ENCODE data around the gene GPR39.

The GPR39 gene

DNA sequence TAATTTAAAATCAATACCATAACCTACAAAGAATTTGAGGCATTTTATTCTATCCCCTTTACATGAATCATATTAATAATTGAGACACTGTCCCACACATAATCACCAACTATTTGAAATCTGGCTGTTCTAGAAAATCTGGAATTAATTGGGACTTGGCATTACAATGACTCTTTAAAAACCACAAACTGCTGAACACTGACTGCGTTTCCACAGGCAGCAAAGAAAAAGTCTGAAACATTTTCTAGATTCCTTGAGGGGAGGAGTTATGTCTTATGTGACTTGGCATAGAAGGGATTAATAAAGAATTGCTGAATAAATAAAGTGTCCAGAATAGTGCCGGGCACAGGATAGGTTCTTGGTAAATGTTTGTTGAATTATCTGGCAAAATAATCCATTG lies 61.4 kb downstream of the GPR39 start:
- no peaks in the 10 kb centered on the region for H3K27me3 ChIP-seq (ENCODE audit: control insufficient read depth, low read length)
- H3K9me2 ChIP-seq (replicated peaks; ENCODE audit: control insufficient read depth, low read length): no peaks in the 10 kb centered on the region
- no peaks in the 10 kb centered on the region for H3K9me3 ChIP-seq (ENCODE audit: control insufficient read depth, insufficient read depth, low read length)
- H3K79me2 ChIP-seq (ENCODE audit: control insufficient read depth, low read length): no peaks in the 10 kb centered on the region
- H3K4me3 ChIP-seq (ENCODE audit: low read length): no peak overlapping the region
- no peak overlapping the region for H3K27ac ChIP-seq (ENCODE audit: low read depth, low read length)
- no peaks in the 10 kb centered on the region for H3K4me1 ChIP-seq (ENCODE audit: control insufficient read depth, low read length)
- no peaks in the 10 kb centered on the region for H3F3A ChIP-seq (ENCODE audit: control insufficient read depth, insufficient read depth)
- no peak overlapping the region for H3K4me2 ChIP-seq (ENCODE audit: low read length)
- no peak for TF ChIP-seq CTCF (IDR thresholded peaks at IDR 0.05; ENCODE audit: low read depth, low read length, poor library complexity, severe bottlenecking)
- TF ChIP-seq EZH2phosphoT487 (IDR thresholded peaks at IDR 0.05; ENCODE audit: borderline replicate concordance, low read length): no peak
- H3K36me3 ChIP-seq (ENCODE audit: control insufficient read depth, low read length): no peaks in the 10 kb centered on the region
- H4K20me1 ChIP-seq (ENCODE audit: control insufficient read depth, insufficient read depth, low read depth, low read length): no peaks in the 10 kb centered on the region

- no peak for TF ChIP-seq EZH2phosphoT487 (IDR thresholded peaks at IDR 0.05; ENCODE audit: borderline replicate concordance, low read length)
- no peak for TF ChIP-seq CTCF (IDR thresholded peaks at IDR 0.05; ENCODE audit: low read depth, low read length, poor library complexity, severe bottlenecking)
- H3K4me2 ChIP-seq (ENCODE audit: low read length): no peak overlapping the region
- no peaks in the 10 kb centered on the region for H4K20me1 ChIP-seq (ENCODE audit: control insufficient read depth, insufficient read depth, low read depth, low read length)
- H3F3A ChIP-seq (ENCODE audit: control insufficient read depth, insufficient read depth): no peaks in the 10 kb centered on the region
- no peaks in the 10 kb centered on the region for H3K36me3 ChIP-seq (ENCODE audit: control insufficient read depth, low read length)
- H3K4me1 ChIP-seq (ENCODE audit: control insufficient read depth, low read length): no peaks in the 10 kb centered on the region
- no peak overlapping the region for H3K27ac ChIP-seq (ENCODE audit: low read depth, low read length)
- H3K79me2 ChIP-seq (ENCODE audit: control insufficient read depth, low read length): no peaks in the 10 kb centered on the region
- H3K27me3 ChIP-seq (ENCODE audit: control insufficient read depth, low read length): no peaks in the 10 kb centered on the region
- H3K4me3 ChIP-seq (ENCODE audit: low read length): no peak overlapping the region
- H3K9me3 ChIP-seq (ENCODE audit: control insufficient read depth, insufficient read depth, low read length): no peaks in the 10 kb centered on the region
- no peaks in the 10 kb centered on the region for H3K9me2 ChIP-seq (replicated peaks; ENCODE audit: control insufficient read depth, low read length)
These were observed 62.0 kb downstream of the GPR39 start for GRCh38 chr2:132478461-132479105.

- no peaks in the 10 kb centered on the region for H3K79me2 ChIP-seq (ENCODE audit: control insufficient read depth, low read length)
- no peak overlapping the region for H3K27ac ChIP-seq (ENCODE audit: low read depth, low read length)
- H4K20me1 ChIP-seq (ENCODE audit: control insufficient read depth, insufficient read depth, low read depth, low read length): no peaks in the 10 kb centered on the region
These were observed 62.5 kb downstream of the GPR39 start for GRCh38 chr2:132479155-132479554.

More at GRCh38 chr2:132479155-132479554, 62.5 kb downstream of the GPR39 start:
- no peaks in the 10 kb centered on the region for H3F3A ChIP-seq (ENCODE audit: control insufficient read depth, insufficient read depth)
- no peaks in the 10 kb centered on the region for H3K27me3 ChIP-seq (ENCODE audit: control insufficient read depth, low read length)
- H3K4me1 ChIP-seq (ENCODE audit: control insufficient read depth, low read length): no peaks in the 10 kb centered on the region
- no peak overlapping the region for H3K4me3 ChIP-seq (ENCODE audit: low read length)
- no peaks in the 10 kb centered on the region for H3K9me3 ChIP-seq (ENCODE audit: control insufficient read depth, insufficient read depth, low read length)
- TF ChIP-seq CTCF (IDR thresholded peaks at IDR 0.05; ENCODE audit: low read depth, low read length, poor library complexity, severe bottlenecking) (no peak), EZH2phosphoT487 (IDR thresholded peaks at IDR 0.05; ENCODE audit: borderline replicate concordance, low read length) (no peak)
- no peak overlapping the region for H3K4me2 ChIP-seq (ENCODE audit: low read length)
- H3K9me2 ChIP-seq (replicated peaks; ENCODE audit: control insufficient read depth, low read length): no peaks in the 10 kb centered on the region
- H3K36me3 ChIP-seq (ENCODE audit: control insufficient read depth, low read length): no peaks in the 10 kb centered on the region
